Measurements from ENCODE around the gene SLC10A7. TPM values are rescaled to one million over a fixed set of nuclear protein-coding genes. Genes with fewer than 3 reads are reported as not detected.

The SLC10A7 gene
- total RNA-seq, 2 donors from 2014 or later = 10.3 to 14.4 TPM

DNA sequence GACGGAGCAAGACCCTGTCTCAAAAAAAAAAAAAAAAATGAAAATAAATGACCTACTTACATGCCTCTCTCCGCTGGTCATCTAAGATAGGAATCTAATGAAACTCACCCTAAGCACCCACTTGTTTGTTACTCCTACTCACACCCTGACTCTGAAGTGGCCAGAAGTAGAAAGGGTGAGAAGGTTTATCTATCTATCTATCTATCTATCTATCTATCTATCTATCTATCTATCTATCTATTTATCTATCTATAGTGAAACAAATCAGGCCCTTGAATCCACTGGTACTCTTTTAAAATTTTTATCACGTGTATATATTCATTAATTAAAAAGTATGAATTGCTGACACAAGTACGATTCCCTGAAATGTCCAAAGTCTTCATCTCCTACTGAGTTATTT lies 75.2 kb downstream of the SLC10A7 start:
- H3K36me3 ChIP-seq = no peaks in the 10 kb centered on the region
- no peaks in the 10 kb centered on the region for H3K27me3 ChIP-seq (replicated peaks; ENCODE audit: insufficient read depth)
- no peaks in the 10 kb centered on the region for H3K9me3 ChIP-seq
- H3K4me3 ChIP-seq = no peak overlapping the region
- H3K4me1 ChIP-seq (ENCODE audit: control insufficient read depth in 1 of 2, low read depth in 2 of 2) = peaks cover 0 to 5% of the 10 kb centered on the region in 2 donors
- ATAC-seq (ENCODE audit: insufficient number of reproducible peaks, low FRiP score, low read depth) (no peak), DNase-seq (ENCODE audit: low spot score) (no peak)
- no peak overlapping the region for H3K27ac ChIP-seq
- TF ChIP-seq, protein P1, sequence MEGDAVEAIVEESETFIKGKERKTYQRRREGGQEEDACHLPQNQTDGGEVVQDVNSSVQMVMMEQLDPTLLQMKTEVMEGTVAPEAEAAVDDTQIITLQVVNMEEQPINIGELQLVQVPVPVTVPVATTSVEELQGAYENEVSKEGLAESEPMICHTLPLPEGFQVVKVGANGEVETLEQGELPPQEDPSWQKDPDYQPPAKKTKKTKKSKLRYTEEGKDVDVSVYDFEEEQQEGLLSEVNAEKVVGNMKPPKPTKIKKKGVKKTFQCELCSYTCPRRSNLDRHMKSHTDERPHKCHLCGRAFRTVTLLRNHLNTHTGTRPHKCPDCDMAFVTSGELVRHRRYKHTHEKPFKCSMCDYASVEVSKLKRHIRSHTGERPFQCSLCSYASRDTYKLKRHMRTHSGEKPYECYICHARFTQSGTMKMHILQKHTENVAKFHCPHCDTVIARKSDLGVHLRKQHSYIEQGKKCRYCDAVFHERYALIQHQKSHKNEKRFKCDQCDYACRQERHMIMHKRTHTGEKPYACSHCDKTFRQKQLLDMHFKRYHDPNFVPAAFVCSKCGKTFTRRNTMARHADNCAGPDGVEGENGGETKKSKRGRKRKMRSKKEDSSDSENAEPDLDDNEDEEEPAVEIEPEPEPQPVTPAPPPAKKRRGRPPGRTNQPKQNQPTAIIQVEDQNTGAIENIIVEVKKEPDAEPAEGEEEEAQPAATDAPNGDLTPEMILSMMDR (IDR thresholded peaks at IDR 0.05) = no peak

- ATAC-seq (ENCODE audit: insufficient number of reproducible peaks, low FRiP score, low read depth) (no peak), DNase-seq (ENCODE audit: low spot score) (no peak)
- Histone ChIP-seq H3K27me3 (replicated peaks; ENCODE audit: insufficient read depth) (no peaks in the 10 kb centered on the region), H3K27ac (no peak overlapping the region), H3K4me1 (ENCODE audit: control insufficient read depth in 1 of 2, low read depth in 2 of 2) (peaks cover 0 to 5% of the 10 kb centered on the region in 2 donors), H3K9me3 (no peaks in the 10 kb centered on the region), H3K4me3 (no peak overlapping the region), H3K36me3 (no peaks in the 10 kb centered on the region)
- TF ChIP-seq, protein P1 (IDR thresholded peaks at IDR 0.05) = no peak
Measured at GRCh38 chr4:146445198-146446150, 76.3 kb downstream of the SLC10A7 start.

DNA sequence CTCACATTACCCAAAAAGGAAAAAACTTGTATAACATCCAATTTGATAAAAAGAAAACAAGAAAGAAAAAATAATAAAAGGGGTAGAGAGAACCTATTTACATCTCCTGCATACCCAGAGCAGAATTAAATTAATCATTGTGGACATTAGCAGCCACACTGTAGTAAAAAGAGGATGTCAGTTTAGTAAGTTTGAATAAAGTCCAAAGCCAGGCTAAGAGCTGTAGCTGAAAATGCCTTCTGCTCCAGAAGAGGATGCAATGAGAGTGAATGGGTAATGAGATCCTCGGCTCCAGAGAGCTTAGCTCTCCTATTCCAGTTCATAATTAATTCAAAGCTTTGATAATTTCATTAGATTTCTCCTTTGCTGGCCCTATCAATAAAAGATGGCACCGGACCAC lies 78.2 kb downstream of the SLC10A7 start:
- TF ChIP-seq, protein P1 (IDR thresholded peaks at IDR 0.05) = no peak
- Histone ChIP-seq H3K36me3 (no peaks in the 10 kb centered on the region), H3K27ac (no peak overlapping the region), H3K9me3 (no peaks in the 10 kb centered on the region), H3K27me3 (replicated peaks; ENCODE audit: insufficient read depth) (no peaks in the 10 kb centered on the region), H3K4me3 (no peak overlapping the region), H3K4me1 (ENCODE audit: control insufficient read depth in 1 of 2, low read depth in 2 of 2) (peaks cover 5 to 9% of the 10 kb centered on the region in 2 donors)
- DNase-seq (ENCODE audit: low spot score) (no peak), ATAC-seq (ENCODE audit: insufficient number of reproducible peaks, low FRiP score, low read depth) (no peak)

- H3K4me1 ChIP-seq (ENCODE audit: control insufficient read depth in 1 of 2, low read depth in 2 of 2) = peaks cover 7 to 11% of the 10 kb centered on the region in 2 donors
- no peak for ATAC-seq (ENCODE audit: insufficient number of reproducible peaks, low FRiP score, low read depth)
- H3K9me3 ChIP-seq = no peaks in the 10 kb centered on the region
- no peak overlapping the region for H3K27ac ChIP-seq
- no peak for DNase-seq (ENCODE audit: low spot score)
- TF ChIP-seq, protein P1 (IDR thresholded peaks at IDR 0.05) = no peak
- no peaks in the 10 kb centered on the region for H3K27me3 ChIP-seq (replicated peaks; ENCODE audit: insufficient read depth)
- H3K36me3 ChIP-seq = no peaks in the 10 kb centered on the region
- no peak overlapping the region for H3K4me3 ChIP-seq
Measured at GRCh38 chr4:146442801-146443200, 78.9 kb downstream of the SLC10A7 start.

- Histone ChIP-seq H3K4me3 (no peak overlapping the region), H3K27me3 (replicated peaks; ENCODE audit: insufficient read depth) (no peaks in the 10 kb centered on the region), H3K27ac (no peak overlapping the region), H3K9me3 (no peaks in the 10 kb centered on the region), H3K4me1 (ENCODE audit: control insufficient read depth in 1 of 2, low read depth in 2 of 2) (peaks cover 20 to 21% of the 10 kb centered on the region in 2 donors), H3K36me3 (no peaks in the 10 kb centered on the region)
- TF ChIP-seq, protein P1 (IDR thresholded peaks at IDR 0.05) = no peak
- ATAC-seq (ENCODE audit: insufficient number of reproducible peaks, low FRiP score, low read depth) = no peak
- DNase-seq (ENCODE audit: low spot score) = no peak
Measured at GRCh38 chr4:146439999-146440398, 81.7 kb downstream of the SLC10A7 start.
